HG03571 (cell line): Measurements from ENCODE around the gene ERICH4.
"Not testable (repeated sequence)": the region's sequence is repeated elsewhere in the genome, so short reads cannot be mapped to it uniquely, and the experiment has no call there.

ENCODE experiments used
- ATAC-seq: cut with Tn5 transposase; IDR thresholded peaks from one replicate; pipeline ENCODE4 v1.9.1; 2021; ENCODE audit not compliant: unreplicated experiment

ERICH4 gene

GRCh38 chr19:41434450-41434849 lies 8.5 kb upstream of the ERICH4 start:
- ATAC-seq, result no peak

- not testable (repeated sequence) for ATAC-seq
Measured at GRCh38 chr19:41435376-41435775, 7.6 kb upstream of the ERICH4 start.

- ATAC-seq, result no peak
Measured at GRCh38 chr19:41435936-41436673, 6.9 kb upstream of the ERICH4 start.

GRCh38 chr19:41436674-41436951 lies 6.3 kb upstream of the ERICH4 start:
- no peak for ATAC-seq

GRCh38 chr19:41437944-41438574 lies 4.9 kb upstream of the ERICH4 start:
- ATAC-seq, result no peak

GRCh38 chr19:41439441-41440222 lies 3.3 kb upstream of the ERICH4 start, which contains the start of gene DMAC2:
Gene DMAC2 (minus strand): TSS chr19:41439912. CDS start chr19:41439899, 13 bp downstream.
- ATAC-seq, result peak; percentile 81

GRCh38 chr19:41441321-41441945 lies 1.5 kb upstream of the ERICH4 start:
- no peak for ATAC-seq

GRCh38 chr19:41443813-41444455 lies 978 bp downstream of the ERICH4 start:
- ATAC-seq, result no peak

- ATAC-seq, result no peak
Measured at GRCh38 chr19:41445575-41445974, 2.6 kb downstream of the ERICH4 start.

- no peak for ATAC-seq
Measured at GRCh38 chr19:41447732-41448332, 4.9 kb downstream of the ERICH4 start.

- no peak for ATAC-seq
Measured at GRCh38 chr19:41449079-41449864, 6.3 kb downstream of the ERICH4 start.

GRCh38 chr19:41449865-41450178 lies 6.9 kb downstream of the ERICH4 start:
- no peak for ATAC-seq

GRCh38 chr19:41452584-41453275 lies 9.8 kb downstream of the ERICH4 start:
- no peak for ATAC-seq

- no peak for ATAC-seq
Measured at GRCh38 chr19:41455936-41456335, 13.0 kb downstream of the ERICH4 start.

- no peak for ATAC-seq
Measured at GRCh38 chr19:41456342-41456918, 13.5 kb downstream of the ERICH4 start.

- ATAC-seq, result no peak
Measured at GRCh38 chr19:41457241-41457640, 14.3 kb downstream of the ERICH4 start.

GRCh38 chr19:41462497-41462896 lies 19.5 kb downstream of the ERICH4 start:
- no peak for ATAC-seq

GRCh38 chr19:41463257-41464256 lies 20.6 kb downstream of the ERICH4 start:
- not testable (repeated sequence) for ATAC-seq
